H1 (cell line): ENCODE data around the gene RPS21. TPM values are rescaled to one million over a fixed set of nuclear protein-coding genes. Genes with fewer than 3 reads are reported as not detected.

Experiments used
- BRCA1 ChIP-seq: IDR thresholded peaks from 2 replicates; pipeline ENCODE4 v1.6.1; 2012; ENCODE audit warnings: low read depth, low read length, improper control_type of control experiment
- CBX8 ChIP-seq: fragments of 300-800, 300-1000 bp; sonication (generic); IDR thresholded peaks from 2 replicates; pipeline ENCODE4 v1.7.1; 2016; ENCODE audit warnings: low read depth, low read length, borderline replicate concordance
- EZH2 ChIP-seq: fragments of 200-600 bp; sonication (generic); IDR thresholded peaks from 2 replicates; pipeline ENCODE4 v1.7.1; 2012; ENCODE audit warnings: low read depth, mild to moderate bottlenecking, moderate library complexity, low read length, inconsistent platforms; ENCODE audit not compliant: severe bottlenecking
- polyA plus RNA-seq, 7 experiments: library from polyadenylated mRNA; depleted of rRNA in 3 of 7; stranded (reverse) in 5 of 7; unstranded in 2 of 7; fragments of >200 nt in 5 of 7; fragments of 200-250 nt in 2 of 7; gene quantifications; 1 replicate in 5 of 7; 2 replicates in 1 of 7; 4 replicates in 1 of 7; pipeline versions ENCODE4 v1.2.1 to v1.2.3, GENCODE V29; 2011 to 2013; ENCODE audit warnings: missing spikeins in 2 of 7, mixed read lengths in 2 of 7
- total RNA-seq: library from RNA; stranded (reverse); fragmentation: NEBNext Ultra II Directional; extraction: Animal tissue kit (Norgen Biotek cat#: 25700); gene quantifications from 2 replicates; pipeline ENCODE4 v1.2.1, GENCODE V29; 2021
- TF ChIP-seq, protein P1 (sequence below): IDR thresholded peaks from 2 replicates; pipeline ENCODE4 v1.6.1; 2012; ENCODE audit warnings: low read length, inconsistent platforms
- TF ChIP-seq, protein P2 (sequence below): IDR thresholded peaks from 2 replicates; pipeline ENCODE4 v1.6.1; 2011; ENCODE audit warnings: low read length, improper control_type of control experiment

The RPS21 gene
- total and polyA plus RNA-seq, 2 of the 8 experiments (the other 6 are each of a cell fraction or from before 2014, with no cell fraction given): 1,787 to 7,219 TPM

DNA sequence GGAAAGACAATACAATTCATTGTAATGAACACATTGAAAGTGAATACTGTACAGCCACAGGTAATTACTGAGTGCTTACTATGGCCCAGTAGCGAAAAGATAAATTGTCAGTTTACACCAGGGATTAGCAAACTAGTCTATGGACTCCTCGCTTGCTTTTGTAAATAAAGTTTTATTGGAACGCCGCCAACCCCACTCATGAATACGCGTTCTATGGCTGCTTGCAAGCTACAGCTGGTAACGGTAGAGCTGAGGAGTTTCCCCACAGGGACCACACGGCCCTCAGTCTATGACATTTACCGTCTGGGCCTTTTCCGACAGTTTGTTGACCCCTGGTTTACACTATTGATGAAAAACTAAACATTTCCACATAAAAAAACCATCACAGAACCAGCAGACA, 44.0 kb upstream of the RPS21 start (continued):
- TF ChIP-seq, protein P1, sequence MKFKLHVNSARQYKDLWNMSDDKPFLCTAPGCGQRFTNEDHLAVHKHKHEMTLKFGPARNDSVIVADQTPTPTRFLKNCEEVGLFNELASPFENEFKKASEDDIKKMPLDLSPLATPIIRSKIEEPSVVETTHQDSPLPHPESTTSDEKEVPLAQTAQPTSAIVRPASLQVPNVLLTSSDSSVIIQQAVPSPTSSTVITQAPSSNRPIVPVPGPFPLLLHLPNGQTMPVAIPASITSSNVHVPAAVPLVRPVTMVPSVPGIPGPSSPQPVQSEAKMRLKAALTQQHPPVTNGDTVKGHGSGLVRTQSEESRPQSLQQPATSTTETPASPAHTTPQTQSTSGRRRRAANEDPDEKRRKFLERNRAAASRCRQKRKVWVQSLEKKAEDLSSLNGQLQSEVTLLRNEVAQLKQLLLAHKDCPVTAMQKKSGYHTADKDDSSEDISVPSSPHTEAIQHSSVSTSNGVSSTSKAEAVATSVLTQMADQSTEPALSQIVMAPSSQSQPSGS: no peak
- TF ChIP-seq, protein P2, sequence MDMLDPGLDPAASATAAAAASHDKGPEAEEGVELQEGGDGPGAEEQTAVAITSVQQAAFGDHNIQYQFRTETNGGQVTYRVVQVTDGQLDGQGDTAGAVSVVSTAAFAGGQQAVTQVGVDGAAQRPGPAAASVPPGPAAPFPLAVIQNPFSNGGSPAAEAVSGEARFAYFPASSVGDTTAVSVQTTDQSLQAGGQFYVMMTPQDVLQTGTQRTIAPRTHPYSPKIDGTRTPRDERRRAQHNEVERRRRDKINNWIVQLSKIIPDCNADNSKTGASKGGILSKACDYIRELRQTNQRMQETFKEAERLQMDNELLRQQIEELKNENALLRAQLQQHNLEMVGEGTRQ: no peak
- TF ChIP-seq CBX8: no peak
- TF ChIP-seq EZH2: no peak
- TF ChIP-seq BRCA1: no peak
